Activated naive CD4-positive, alpha-beta T cell treated with anti-CD3 and anti-CD28 coated beads, Interleukin-2, amount 50 U/mL, for 24 hours (primary cell): ENCODE measurements around the gene MGMT.

Source experiments
- H3K27ac Mint-ChIP-seq: one replicate; pipeline ENCODE4 v1.8.0; 2021; ENCODE audit warnings: mild to moderate bottlenecking, mixed read lengths
- H3K27me3 Mint-ChIP-seq: one replicate; pipeline ENCODE4 v1.8.0; 2021; ENCODE audit warnings: mixed read lengths
- H3K36me3 Mint-ChIP-seq: one replicate; pipeline ENCODE4 v1.8.0; 2021; ENCODE audit warnings: mixed read lengths
- H3K4me1 Mint-ChIP-seq: one replicate; pipeline ENCODE4 v1.8.0; 2021; ENCODE audit warnings: mixed read lengths
- H3K4me3 Mint-ChIP-seq: one replicate; pipeline ENCODE4 v1.8.0; 2021; ENCODE audit warnings: mild to moderate bottlenecking, mixed read lengths
- H3K9me3 Mint-ChIP-seq: one replicate; pipeline ENCODE4 v1.8.0; 2021; ENCODE audit warnings: mixed read lengths

MGMT gene

DNA sequence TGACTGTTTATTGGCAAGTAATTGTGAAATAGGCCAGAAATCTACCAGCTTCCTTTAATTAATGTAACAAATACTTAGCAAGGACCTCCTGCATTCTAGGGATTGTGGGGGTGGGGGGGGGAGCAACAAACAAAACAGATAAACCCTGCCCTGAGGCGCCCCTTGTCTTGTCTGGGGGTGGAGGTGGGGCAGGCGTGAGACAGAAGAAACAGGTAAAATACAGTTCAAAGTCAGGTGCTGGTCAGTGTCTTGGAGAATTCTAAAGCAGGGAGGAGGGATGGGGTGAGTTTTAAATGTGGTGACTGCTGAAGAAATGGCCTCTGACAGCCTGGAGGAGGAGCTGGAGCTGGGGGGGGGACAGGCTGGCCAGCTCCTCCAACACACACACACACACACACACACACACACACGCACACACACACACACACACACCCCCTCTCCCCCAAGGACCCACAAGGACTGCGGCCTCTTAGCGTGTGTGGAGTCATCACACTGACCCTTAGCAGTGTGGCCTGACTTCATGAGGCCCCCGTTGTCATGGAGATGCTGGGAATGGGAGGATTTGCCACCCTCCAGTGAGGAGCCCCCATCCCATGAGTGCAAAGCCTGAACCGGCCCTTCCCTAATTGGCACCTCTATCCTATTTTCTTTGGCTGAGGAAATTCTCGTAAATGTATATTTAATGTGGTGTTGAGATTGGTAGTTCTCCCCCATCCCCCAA, 190.4 kb downstream of the MGMT start:
- Mint-ChIP-seq H3K27me3 (no peaks in the 10 kb centered on the region), H3K27ac (no peak overlapping the region), H3K4me3 (no peak overlapping the region), H3K4me1 (no peaks in the 10 kb centered on the region), H3K9me3 (peaks cover 9% of the 10 kb centered on the region), H3K36me3 (peaks cover 20% of the 10 kb centered on the region)

DNA sequence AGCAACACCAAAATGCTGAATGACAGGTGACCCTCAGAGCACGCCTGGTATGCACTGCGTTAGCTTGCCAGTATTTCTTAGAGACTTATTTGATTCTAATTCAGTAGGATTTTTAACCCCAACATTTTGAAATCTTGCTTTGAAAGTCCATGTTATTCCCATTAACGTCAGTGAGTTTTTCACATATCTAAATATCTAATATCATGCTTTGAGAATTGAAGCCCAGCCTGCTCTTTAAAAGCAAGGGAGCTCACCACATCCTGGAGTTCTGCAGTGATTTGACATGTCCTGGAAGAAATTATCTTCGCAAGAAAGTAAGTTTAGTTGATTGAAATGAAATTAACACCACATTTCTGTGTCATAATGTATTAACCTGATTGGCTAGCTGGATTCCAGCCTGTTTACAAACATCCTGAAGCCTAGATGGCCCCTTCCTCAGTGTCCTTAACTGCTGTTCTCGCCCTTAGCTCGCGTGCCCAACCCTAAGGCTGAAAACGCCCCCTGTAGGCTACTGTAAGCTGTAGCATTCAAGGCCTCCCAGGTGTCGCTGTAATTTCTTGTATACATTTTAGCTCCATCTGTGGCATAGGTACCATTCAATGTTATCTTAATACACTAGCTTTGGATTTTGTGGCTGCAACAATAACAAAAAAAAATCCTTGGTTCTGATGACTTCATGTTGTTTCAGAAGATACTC, 191.5 kb downstream of the MGMT start:
- Mint-ChIP-seq H3K36me3 (peaks cover 29% of the 10 kb centered on the region), H3K27me3 (no peaks in the 10 kb centered on the region), H3K4me3 (no peak overlapping the region), H3K9me3 (peaks cover 14% of the 10 kb centered on the region), H3K4me1 (no peaks in the 10 kb centered on the region), H3K27ac (no peak overlapping the region)

DNA sequence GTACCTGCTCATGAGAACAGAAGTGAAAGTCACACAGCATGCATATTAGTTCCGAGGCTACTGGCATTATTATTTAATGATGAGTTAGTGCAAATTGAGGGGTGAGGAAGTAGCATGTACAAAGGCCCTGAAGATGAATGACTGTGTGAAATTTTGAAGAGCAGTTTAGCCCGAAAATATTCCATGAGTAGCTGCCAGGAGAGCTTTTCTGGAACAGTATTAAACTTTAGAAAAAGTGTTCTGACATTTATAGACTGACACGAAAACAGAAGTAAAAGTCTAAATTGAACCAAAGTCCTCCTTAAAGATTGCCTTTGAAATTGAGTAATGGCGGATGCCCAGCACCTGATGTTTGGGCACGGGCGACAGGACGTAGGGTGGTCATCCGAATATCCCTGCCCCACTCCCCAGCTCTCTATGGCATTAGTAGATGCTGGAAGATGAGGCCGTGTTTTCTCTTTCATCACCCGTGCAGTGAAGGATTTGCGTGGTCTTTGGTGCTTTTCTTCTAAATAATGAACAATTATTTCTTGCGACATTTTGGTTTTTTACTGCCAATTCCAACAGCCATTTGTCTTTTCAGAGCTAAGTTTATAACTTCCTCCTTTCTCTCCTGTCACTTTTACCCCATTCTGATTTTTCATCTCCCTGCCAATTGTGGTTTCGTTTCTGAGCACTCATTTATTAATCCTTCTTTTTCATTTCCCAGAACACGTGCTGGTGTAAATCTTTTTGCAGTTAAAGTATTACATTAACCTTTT, 192.6 kb downstream of the MGMT start:
- Mint-ChIP-seq H3K9me3 (peaks cover 22% of the 10 kb centered on the region), H3K4me1 (no peaks in the 10 kb centered on the region), H3K27me3 (no peaks in the 10 kb centered on the region), H3K4me3 (no peak overlapping the region), H3K36me3 (peaks cover 35% of the 10 kb centered on the region), H3K27ac (no peak overlapping the region)

DNA sequence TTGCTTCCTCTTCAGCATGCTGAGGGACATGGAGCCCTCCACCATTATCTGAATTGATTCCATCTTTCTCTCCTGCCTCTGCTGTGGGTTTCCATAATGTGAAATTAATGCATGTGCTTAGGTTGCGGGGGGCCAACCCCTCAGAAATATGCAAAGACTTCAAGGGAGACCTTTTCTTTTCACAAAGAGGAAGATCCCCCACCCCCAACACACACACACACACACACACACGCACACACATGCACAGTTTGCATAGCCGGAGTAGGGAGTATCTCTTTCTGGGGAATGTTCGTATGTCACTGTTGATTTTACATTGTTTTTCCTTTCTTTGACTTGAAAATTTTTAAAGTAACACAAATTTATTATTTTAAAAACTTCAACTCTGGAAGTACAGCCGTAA, 193.5 kb downstream of the MGMT start:
- no peak overlapping the region for H3K27ac Mint-ChIP-seq
- no peak overlapping the region for H3K4me3 Mint-ChIP-seq
- no peaks in the 10 kb centered on the region for H3K27me3 Mint-ChIP-seq
- H3K9me3 Mint-ChIP-seq, result peaks cover 25% of the 10 kb centered on the region
- H3K36me3 Mint-ChIP-seq, result peaks cover 39% of the 10 kb centered on the region
- H3K4me1 Mint-ChIP-seq, result no peaks in the 10 kb centered on the region

DNA sequence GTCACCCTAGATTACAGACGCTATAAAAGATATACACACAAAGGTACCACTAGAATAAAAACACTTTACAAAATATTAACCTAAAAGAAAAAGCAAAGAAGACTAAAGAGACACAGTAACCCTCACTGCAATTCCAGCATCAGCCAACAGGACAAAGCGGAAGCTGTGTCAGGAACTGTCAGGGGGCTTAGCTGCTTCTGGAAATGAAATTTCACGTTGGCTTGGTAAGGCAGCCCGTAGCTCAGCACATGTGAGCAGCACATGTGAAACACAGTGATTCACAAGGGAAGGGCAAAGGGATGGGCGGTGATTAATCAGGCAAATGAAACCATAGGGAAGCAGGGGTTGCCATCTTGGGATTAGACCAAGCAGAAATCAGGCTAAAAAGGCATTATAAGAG, 195.4 kb downstream of the MGMT start:
- H3K27ac Mint-ChIP-seq, result no peak overlapping the region
- H3K36me3 Mint-ChIP-seq, result peaks cover 47% of the 10 kb centered on the region
- no peaks in the 10 kb centered on the region for H3K27me3 Mint-ChIP-seq
- H3K4me3 Mint-ChIP-seq, result no peak overlapping the region
- H3K4me1 Mint-ChIP-seq, result no peaks in the 10 kb centered on the region
- peaks cover 29% of the 10 kb centered on the region for H3K9me3 Mint-ChIP-seq

DNA sequence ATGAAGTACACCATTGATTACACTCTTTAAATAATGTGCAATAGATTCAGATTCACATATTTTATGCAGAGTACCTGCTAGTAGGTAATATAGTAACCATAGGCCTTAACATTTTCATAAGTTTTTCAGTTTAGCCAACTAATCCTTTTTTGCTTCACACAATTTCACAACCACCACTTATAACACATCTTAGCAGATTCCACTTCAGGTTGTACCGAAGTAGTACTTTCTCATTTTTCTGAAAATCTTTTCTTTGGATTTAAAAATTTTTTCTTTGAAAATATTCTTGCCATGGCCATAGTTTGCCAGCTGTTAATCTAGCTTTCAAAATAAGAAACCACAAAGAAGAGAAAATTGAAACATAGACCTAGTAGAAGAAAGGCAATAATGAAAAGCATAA, 203.1 kb downstream of the MGMT start:
- Mint-ChIP-seq H3K4me3 (no peak overlapping the region), H3K27ac (no peak overlapping the region)

DNA sequence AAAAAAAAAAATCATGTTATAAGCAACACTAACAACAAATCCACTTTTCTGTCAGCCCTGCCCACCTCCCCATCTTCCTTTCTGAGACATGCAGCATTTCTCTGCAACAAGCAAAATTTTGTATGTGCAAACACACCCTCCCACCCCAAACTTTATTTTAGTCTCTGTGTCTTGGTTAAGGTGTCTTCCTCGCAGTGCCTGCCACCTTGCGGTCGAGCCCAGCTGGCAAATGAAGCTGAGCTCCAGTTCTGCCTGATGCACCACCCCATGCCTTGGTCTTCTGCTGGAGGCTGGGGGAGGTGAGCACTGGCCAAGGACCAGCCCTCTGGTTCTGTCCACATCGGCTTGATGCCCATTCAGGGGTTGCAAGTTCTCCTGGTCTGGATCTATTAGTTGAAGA, 206.3 kb downstream of the MGMT start:
- Mint-ChIP-seq H3K4me1 (peaks cover 18% of the 10 kb centered on the region), H3K4me3 (no peak overlapping the region), H3K27ac (no peak overlapping the region), H3K9me3 (peaks cover 5% of the 10 kb centered on the region), H3K36me3 (peaks cover 27% of the 10 kb centered on the region), H3K27me3 (no peaks in the 10 kb centered on the region)

More for the DNA sequence above, 203.1 kb downstream of the MGMT start:
- Mint-ChIP-seq H3K36me3 (peaks cover 41% of the 10 kb centered on the region), H3K9me3 (peaks cover 16% of the 10 kb centered on the region), H3K27me3 (no peaks in the 10 kb centered on the region), H3K4me1 (peaks cover 18% of the 10 kb centered on the region)

DNA sequence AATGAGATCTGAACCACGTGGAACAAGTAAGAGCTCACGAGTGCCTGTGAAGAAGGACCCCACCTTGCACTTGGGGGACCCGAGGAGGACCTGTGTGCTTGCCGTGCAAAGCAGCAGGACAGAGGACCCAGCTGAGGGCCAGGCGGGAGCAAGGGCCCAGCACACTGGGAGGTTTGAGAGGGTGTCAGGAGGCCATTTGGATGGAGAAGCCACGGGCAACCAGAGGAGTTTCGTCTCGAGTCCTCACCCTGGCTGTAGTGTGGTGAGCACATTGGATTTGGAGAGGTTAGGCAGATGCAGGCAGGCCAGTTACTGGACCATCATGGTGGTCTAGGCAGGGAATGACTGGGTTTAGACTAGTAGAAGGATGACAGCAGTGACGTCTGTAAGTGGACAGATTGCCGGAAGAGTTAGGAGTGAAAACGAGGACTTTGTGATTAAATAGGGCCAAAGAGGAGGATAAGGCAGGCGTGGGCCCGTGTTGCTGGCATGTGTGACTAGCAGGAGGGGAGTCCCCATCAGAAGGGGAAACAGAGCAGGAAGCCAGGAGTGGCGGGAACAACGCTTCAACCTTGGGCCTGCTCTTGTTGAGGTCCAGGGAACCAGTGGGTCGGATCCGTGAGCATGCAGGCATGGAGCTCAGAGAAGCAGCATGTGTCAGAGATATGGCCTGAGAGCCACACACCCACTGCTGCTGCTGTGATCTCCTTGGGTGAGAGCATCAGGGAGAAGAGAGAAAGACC, 208.2 kb downstream of the MGMT start:
- Mint-ChIP-seq H3K36me3 (peaks cover 24% of the 10 kb centered on the region), H3K27me3 (no peaks in the 10 kb centered on the region), H3K4me3 (no peak overlapping the region), H3K9me3 (peaks cover 5% of the 10 kb centered on the region), H3K4me1 (peaks cover 18% of the 10 kb centered on the region), H3K27ac (no peak overlapping the region)

DNA sequence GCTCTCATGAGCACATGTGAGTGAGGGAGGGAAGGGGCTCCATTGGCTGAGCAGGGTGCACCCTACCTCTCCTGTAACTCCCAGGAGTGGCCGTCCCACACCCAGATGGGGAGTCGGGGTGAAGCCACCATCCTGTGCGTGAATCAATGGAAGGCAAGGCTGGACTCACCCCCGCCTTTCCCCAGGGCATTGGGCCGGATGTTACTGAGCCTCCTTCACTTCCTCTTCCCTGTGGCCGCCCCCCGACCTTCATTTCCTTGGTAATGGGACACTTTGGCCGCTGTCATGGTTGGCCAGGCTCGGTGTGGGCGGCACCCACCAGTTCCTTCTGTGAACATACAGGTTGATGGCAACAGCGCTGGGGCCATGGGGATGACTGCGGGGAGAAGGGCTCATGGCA, 209.0 kb downstream of the MGMT start:
- no peak overlapping the region for H3K4me3 Mint-ChIP-seq
- peaks cover 23% of the 10 kb centered on the region for H3K36me3 Mint-ChIP-seq
- H3K9me3 Mint-ChIP-seq, result peaks cover 5% of the 10 kb centered on the region
- H3K27ac Mint-ChIP-seq, result no peak overlapping the region
- H3K4me1 Mint-ChIP-seq, result peaks cover 18% of the 10 kb centered on the region
- no peaks in the 10 kb centered on the region for H3K27me3 Mint-ChIP-seq

DNA sequence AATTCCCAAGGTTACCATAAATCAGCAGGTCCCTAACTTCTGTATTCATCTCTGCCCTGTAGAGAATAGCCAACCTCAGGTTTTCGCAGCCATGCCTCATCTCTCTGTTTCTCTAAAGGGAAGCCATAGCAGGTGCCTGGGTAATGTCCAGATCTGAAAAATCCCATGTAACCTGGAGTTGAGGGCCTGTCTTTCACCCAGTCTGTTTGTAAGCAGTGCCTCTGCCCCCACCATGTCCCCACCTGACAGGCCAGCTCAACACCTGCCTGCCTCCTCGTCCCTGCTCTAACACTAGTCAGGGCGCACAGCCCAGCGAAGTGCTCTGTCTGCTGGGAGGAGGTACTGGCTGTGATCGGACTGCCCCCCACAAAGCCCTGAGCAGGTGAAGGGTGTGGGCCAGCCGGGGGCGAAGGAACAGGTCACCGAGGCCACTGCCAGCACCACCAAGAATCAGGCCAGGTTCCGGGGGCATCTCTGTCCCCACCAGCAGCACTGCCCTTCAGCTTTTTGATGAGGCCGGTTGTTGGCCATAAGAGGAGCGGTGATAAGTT, 210.4 kb downstream of the MGMT start:
- Mint-ChIP-seq H3K9me3 (no peaks in the 10 kb centered on the region), H3K4me3 (no peak overlapping the region), H3K4me1 (peaks cover 8% of the 10 kb centered on the region), H3K27ac (no peak overlapping the region), H3K27me3 (no peaks in the 10 kb centered on the region), H3K36me3 (peaks cover 17% of the 10 kb centered on the region)

DNA sequence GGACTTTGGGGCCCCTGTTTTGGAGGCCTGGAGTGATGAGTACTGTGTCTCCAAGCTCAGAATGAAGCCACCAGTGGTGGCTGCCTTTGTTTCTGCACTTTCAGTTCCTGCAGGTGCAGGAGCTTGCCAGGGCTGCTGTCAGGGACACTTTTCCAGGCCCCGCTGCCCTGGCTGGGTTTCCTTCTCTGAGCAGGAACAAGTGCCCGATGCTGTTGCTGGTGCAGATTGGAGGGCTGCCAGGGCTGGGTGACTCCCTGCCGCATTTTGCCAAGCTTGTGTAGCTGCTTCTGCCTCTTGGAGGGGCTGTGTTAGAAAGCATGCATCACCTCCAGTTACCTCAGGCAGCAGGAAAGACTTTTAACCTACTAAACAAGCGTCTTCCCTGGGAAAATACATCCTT, 211.1 kb downstream of the MGMT start:
- Mint-ChIP-seq H3K27me3 (no peaks in the 10 kb centered on the region), H3K36me3 (peaks cover 12% of the 10 kb centered on the region), H3K9me3 (no peaks in the 10 kb centered on the region), H3K4me1 (peaks cover 7% of the 10 kb centered on the region), H3K27ac (no peak overlapping the region), H3K4me3 (no peak overlapping the region)

DNA sequence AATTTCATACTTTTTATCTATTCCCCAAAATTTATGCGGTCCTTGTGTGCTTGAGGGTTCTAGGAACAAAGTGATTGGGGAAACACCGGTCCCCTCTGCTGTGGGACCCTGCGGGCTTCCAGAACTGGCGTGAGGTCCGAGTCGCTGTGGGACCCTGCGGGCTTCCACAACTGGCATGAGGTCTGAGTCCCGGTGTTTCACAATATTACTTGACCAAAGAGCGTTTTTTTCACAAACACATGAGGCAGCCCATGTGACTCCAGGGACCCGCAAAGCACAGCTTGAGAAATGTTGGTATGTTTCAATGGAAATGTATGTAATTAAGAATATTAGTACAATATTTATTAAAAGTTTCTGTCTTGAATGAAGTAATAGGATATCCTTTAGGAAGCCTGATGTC, 212.2 kb downstream of the MGMT start:
- Mint-ChIP-seq H3K27me3 (no peaks in the 10 kb centered on the region), H3K9me3 (no peaks in the 10 kb centered on the region), H3K36me3 (peaks cover 13% of the 10 kb centered on the region), H3K27ac (no peak overlapping the region), H3K4me3 (no peak overlapping the region), H3K4me1 (no peaks in the 10 kb centered on the region)

DNA sequence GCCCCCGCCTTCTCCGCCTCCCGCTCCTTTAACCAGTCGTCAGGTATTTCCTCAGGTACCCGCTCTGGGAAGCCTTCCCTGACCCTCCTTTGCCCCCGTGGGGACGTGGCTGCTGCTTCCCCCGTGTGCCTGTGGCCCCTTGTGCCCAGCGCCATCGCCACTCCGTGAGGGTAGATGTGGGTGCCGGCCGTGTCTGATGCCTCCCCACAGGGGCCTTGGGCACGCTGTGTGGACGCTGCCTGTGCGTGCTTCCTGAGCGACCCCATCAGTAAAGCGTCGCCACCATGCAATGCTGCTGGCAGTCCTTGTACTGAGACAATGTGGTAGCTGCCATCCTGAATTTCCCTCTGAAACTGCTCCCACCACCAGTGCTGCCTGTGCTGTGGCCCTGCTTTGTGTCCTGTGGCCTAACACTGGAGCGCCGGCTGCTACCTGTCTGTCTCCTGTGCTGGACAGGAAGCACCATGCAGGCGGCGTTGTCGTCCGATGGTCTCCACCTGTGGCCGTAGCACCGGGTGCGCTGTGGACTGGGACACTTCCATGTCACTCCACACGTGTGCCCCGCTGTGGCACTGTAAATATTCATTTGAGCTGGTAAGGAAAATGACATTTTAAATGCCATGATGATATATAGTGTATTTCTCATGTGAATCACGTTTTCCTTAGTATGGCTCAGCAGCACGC, 213.8 kb downstream of the MGMT start:
- H3K27me3 Mint-ChIP-seq, result no peaks in the 10 kb centered on the region
- no peaks in the 10 kb centered on the region for H3K9me3 Mint-ChIP-seq
- H3K27ac Mint-ChIP-seq, result no peak overlapping the region
- no peak overlapping the region for H3K4me3 Mint-ChIP-seq
- H3K4me1 Mint-ChIP-seq, result no peaks in the 10 kb centered on the region
- H3K36me3 Mint-ChIP-seq, result peaks cover 8% of the 10 kb centered on the region

DNA sequence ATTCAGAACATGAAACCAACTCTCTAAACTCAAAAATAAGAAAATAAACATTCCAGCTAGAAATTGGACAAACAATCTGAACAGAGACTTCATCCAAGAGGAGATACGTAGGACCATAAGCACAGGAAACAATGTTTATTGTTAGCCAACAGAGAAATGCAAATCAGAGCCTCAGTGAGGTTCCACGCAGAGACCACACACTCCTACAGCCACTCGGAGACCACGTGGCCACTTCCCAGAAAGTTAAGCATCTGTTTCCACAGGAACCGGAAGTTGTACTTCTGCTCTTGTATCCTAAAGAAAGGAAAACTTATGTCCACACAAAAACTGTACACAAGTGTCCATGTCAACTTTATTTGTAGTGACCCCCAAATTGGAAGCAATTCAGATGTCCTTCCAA, 214.8 kb downstream of the MGMT start:
- no peak overlapping the region for H3K4me3 Mint-ChIP-seq

DNA sequence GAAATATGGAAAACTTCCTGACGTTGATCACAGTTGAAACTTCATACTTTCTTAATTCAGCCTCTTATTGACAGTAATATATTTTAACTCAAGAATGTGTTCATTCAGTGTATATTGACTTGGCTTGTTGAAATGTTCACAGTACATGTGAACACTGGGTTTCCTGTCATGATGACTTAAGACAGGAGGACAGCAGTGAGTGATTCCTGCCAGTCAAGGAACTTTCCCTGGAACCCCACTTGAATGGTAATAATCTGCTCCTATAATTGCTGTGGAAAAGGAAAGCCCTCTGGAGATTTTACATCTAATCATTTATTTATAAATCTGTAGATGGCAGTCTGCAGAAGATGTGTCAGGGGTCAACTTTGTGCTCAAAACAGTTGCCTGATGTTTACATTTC, 216.5 kb downstream of the MGMT start:
- Mint-ChIP-seq H3K27me3 (no peaks in the 10 kb centered on the region), H3K9me3 (no peaks in the 10 kb centered on the region), H3K27ac (no peak overlapping the region), H3K36me3 (peaks cover 8% of the 10 kb centered on the region), H3K4me1 (no peaks in the 10 kb centered on the region), H3K4me3 (no peak overlapping the region)

More for the DNA sequence above, 214.8 kb downstream of the MGMT start:
- Mint-ChIP-seq H3K9me3 (no peaks in the 10 kb centered on the region), H3K27ac (no peak overlapping the region), H3K36me3 (peaks cover 8% of the 10 kb centered on the region), H3K27me3 (no peaks in the 10 kb centered on the region), H3K4me1 (no peaks in the 10 kb centered on the region)
